HepG2 (cell line): Measurements from ENCODE around the gene SLC38A4. TPM values are rescaled to one million over a fixed set of nuclear protein-coding genes. Genes with fewer than 3 reads are reported as not detected.

Experiments
- ATAC-seq: fragments of 200-7000 bp; cut with Tn5 transposase; 3 replicates; pipeline ENCODE4 v1.9.1; 2020; ENCODE audit warnings: mild to moderate bottlenecking, moderate library complexity
- BruUV-seq: library from RNA; stranded (reverse); fragments of 400-500 nt; replicated peaks from 2 replicates; lab custom pipeline; 2021; lab: Mats Ljungman, UMichigan
- CTCF ChIA-PET: fragments of 300-600 bp; formaldehyde crosslinking; extraction: SDS; loops from one replicate; lab custom pipeline; 2021; ENCODE audit warnings: low total read pairs, inconsistent platforms, low intra/inter-chr PET ratio; lab: Yijun Ruan, JAX
- POLR2A ChIA-PET: fragments of 350-600 bp; sonication (Branson Sonifier 250); formaldehyde crosslinking; loops from one replicate; lab custom pipeline; 2020; ENCODE audit warnings: antibody characterized with exemption, inconsistent platforms; lab: Yijun Ruan, JAX
- DNase-seq: peaks from one replicate; pipeline ENCODE4 v3.0.0-alpha.2; 2015; ENCODE audit warnings: low spot score
- FAIRE-seq: peaks from 3 replicates; lab custom pipeline; 2011; peaks lifted over from hg19 to GRCh38; lab: Jason Lieb, UNC
- H2AFZ ChIP-seq: one replicate; pipeline ENCODE4 v1.6.1; 2011; ENCODE audit warnings: low read length, inconsistent platforms
- H3K27ac ChIP-seq: fragments of 300-600 bp; 3 replicates; pipeline ENCODE4 v1.8.0; 2011; ENCODE audit warnings: mixed run types, mild to moderate bottlenecking, mixed read lengths, low read length, inconsistent platforms; ENCODE audit not compliant: insufficient read depth; ENCODE audit errors: extremely low read length
- H3K27me3 ChIP-seq, 2 experiments: fragments of 200-600 bp in 1 of 2; 2 replicates in 1 of 2; 3 replicates in 1 of 2; pipeline versions ENCODE4 v1.6.0 to v1.8.0; 2011; ENCODE audit warnings: low read length in 2 of 2, mild to moderate bottlenecking in 2 of 2, moderate library complexity in 2 of 2, inconsistent platforms in 1 of 2; ENCODE audit not compliant: insufficient read depth in 2 of 2, control insufficient read depth in 1 of 2
- H3K36me3 ChIP-seq, 2 experiments: fragments of 200-600 bp in 1 of 2; replicated peaks in 1 of 2; 2 replicates in 1 of 2; 3 replicates in 1 of 2; pipeline versions ENCODE4 v1.5.1 to v1.8.0; 2011; ENCODE audit warnings: low read length in 2 of 2, inconsistent platforms in 1 of 2; ENCODE audit not compliant: insufficient read depth in 2 of 2, control insufficient read depth in 1 of 2
- H3K4me1 ChIP-seq: 2 replicates; pipeline ENCODE4 v1.5.1; 2012; ENCODE audit warnings: low read length, inconsistent platforms; ENCODE audit not compliant: insufficient read depth
- H3K4me2 ChIP-seq: 2 replicates; pipeline ENCODE4 v1.6.0; 2011; ENCODE audit warnings: low read depth, low read length, inconsistent platforms
- H3K4me3 ChIP-seq, 3 experiments: fragments of 200-600 bp in 1 of 3; sonication (generic), shearing (Covaris generic) in 1 of 3; replicated peaks in 1 of 3; 2 replicates each; pipeline ENCODE4 v1.5.1; 2011 to 2016; ENCODE audit warnings: low read length in 3 of 3, inconsistent platforms in 2 of 3, low read depth in 2 of 3, mild to moderate bottlenecking in 2 of 3, control low read depth in 1 of 3, mixed read lengths in 1 of 3; ENCODE audit not compliant: insufficient read depth in 1 of 3
- H3K79me2 ChIP-seq: one replicate; pipeline ENCODE4 v1.6.1; 2011; ENCODE audit warnings: low read length, inconsistent platforms; ENCODE audit not compliant: insufficient read depth
- H3K9ac ChIP-seq: 2 replicates; pipeline ENCODE4 v1.6.0; 2011; ENCODE audit warnings: mild to moderate bottlenecking, low read depth, low read length, inconsistent platforms; ENCODE audit not compliant: insufficient read depth
- H3K9me3 ChIP-seq: 2 replicates; pipeline ENCODE4 v1.5.1; 2012; ENCODE audit warnings: mild to moderate bottlenecking, low read length
- H4K20me1 ChIP-seq: 2 replicates; pipeline ENCODE4 v1.6.0; 2011; ENCODE audit warnings: inconsistent platforms, mild to moderate bottlenecking, low read length, moderate library complexity; ENCODE audit not compliant: insufficient read depth
- ATF7 ChIP-seq, 2 experiments: fragments of 450-650 bp in 1 of 2; sonication (generic) in 1 of 2; formaldehyde crosslinking in 1 of 2; IDR thresholded peaks; 2 replicates each; pipeline versions ENCODE4 v1.4.0 to v1.6.1; 2016 to 2020; ENCODE audit warnings: antibody characterized with exemption in 1 of 2, mild to moderate bottlenecking in 1 of 2, missing genetic modification reagents in 1 of 2
- CREB1 ChIP-seq, 2 experiments: fragments of 450-650 bp in 1 of 2; IDR thresholded peaks; 2 replicates each; pipeline ENCODE4 v1.6.1; 2016 to 2017; ENCODE audit warnings: control low read depth in 1 of 2, mild to moderate bottlenecking in 1 of 2, missing compliant biosample characterization in 1 of 2, missing genetic modification characterization in 1 of 2
- EP300 ChIP-seq, 3 experiments: sonication (generic) in 1 of 3; formaldehyde crosslinking in 1 of 3; IDR thresholded peaks; 2 replicates each; pipeline versions ENCODE4 v1.5.1 to v1.6.1; 2011 to 2020; ENCODE audit warnings: low read depth in 2 of 3, low read length in 2 of 3, borderline replicate concordance in 1 of 3, improper control_type of control experiment in 1 of 3, mild to moderate bottlenecking in 1 of 3, missing genetic modification reagents in 1 of 3, moderate library complexity in 1 of 3
- FOXA3 ChIP-seq: IDR thresholded peaks from 2 replicates; pipeline ENCODE4 v1.6.1; 2016; ENCODE audit warnings: missing genetic modification reagents, missing compliant biosample characterization
- HOMEZ ChIP-seq: IDR thresholded peaks from 2 replicates; pipeline ENCODE4 v1.6.1; 2016; ENCODE audit warnings: low read depth
- RARA ChIP-seq: IDR thresholded peaks from 2 replicates; pipeline ENCODE4 v1.6.1; 2016; ENCODE audit warnings: missing genetic modification reagents, missing compliant biosample characterization
- SOX13 ChIP-seq, 3 experiments: fragments of 450-650 bp in 1 of 3; sonication (generic) in 1 of 3; formaldehyde crosslinking in 1 of 3; IDR thresholded peaks in 2 of 3; conservative IDR thresholded peaks in 1 of 3; 2 replicates each; pipeline versions ENCODE4 v1.5.0 to v1.6.1; 2016 to 2020; ENCODE audit warnings: antibody characterized with exemption in 1 of 3, mild to moderate bottlenecking in 1 of 3, missing compliant biosample characterization in 1 of 3, missing genetic modification reagents in 1 of 3, moderate library complexity in 1 of 3
- SOX5 ChIP-seq: IDR thresholded peaks from 2 replicates; pipeline ENCODE4 v1.6.1; 2016; ENCODE audit warnings: borderline replicate concordance
- SOX6 ChIP-seq, 2 experiments: fragments of 450-650 bp in 1 of 2; sonication (generic) in 1 of 2; formaldehyde crosslinking in 1 of 2; IDR thresholded peaks; 2 replicates each; pipeline versions ENCODE4 v1.4.0 to v1.6.1; 2017 to 2020; ENCODE audit warnings: antibody characterized with exemption in 1 of 2, mild to moderate bottlenecking in 1 of 2, missing genetic modification reagents in 1 of 2
- TCF7 ChIP-seq: sonication (generic); IDR thresholded peaks from 2 replicates; pipeline ENCODE4 v1.6.1; 2016; ENCODE audit warnings: antibody characterized with exemption, low read depth
- TFAP4 ChIP-seq: sonication (generic); IDR thresholded peaks from 2 replicates; pipeline ENCODE4 v1.6.1; 2016; ENCODE audit warnings: low read depth, borderline replicate concordance
- ZNF646 ChIP-seq: sonication (generic); formaldehyde crosslinking; IDR thresholded peaks from 2 replicates; pipeline ENCODE4 v1.9.0; 2021; ENCODE audit warnings: mild to moderate bottlenecking, missing genetic modification reagents
- ZNF839 ChIP-seq: sonication (generic); formaldehyde crosslinking; IDR thresholded peaks from 2 replicates; pipeline ENCODE4 v1.4.0; 2020; ENCODE audit warnings: missing genetic modification reagents, mild to moderate bottlenecking, borderline replicate concordance
- WGBS: methylation state at CpG from one replicate; pipeline ENCODE4 v1.1.6; 2017; ENCODE audit warnings: low lambda C conversion rate; 5-methylcytosine and 5-hydroxymethylcytosine counted together
- in situ Hi-C: cut with HindIII; loops from 2 replicates; pipeline ENCODE4 v1.10.0; 2017; ENCODE audit warnings: low pct_unique_long_range_greater_than_20kb; ENCODE audit not compliant: extremely low pct_ligation_motif_present
- intact Hi-C: fragments of 100-400 bp; cut with micrococcal nuclease; formaldehyde crosslinking; loops from one replicate; pipeline ENCODE4 v1.10.0; 2022; ENCODE audit not compliant: unreplicated experiment
- polyA plus RNA-seq, 8 experiments: library from polyadenylated mRNA; depleted of rRNA in 3 of 8; stranded (reverse) in 7 of 8; unstranded in 1 of 8; fragments of >200 nt; fragmentation: Illumina TruSeq in 4 of 8; extraction: Trizol in 4 of 8; gene quantifications; 2 replicates each; pipeline versions ENCODE4 v1.2.1 to v1.2.3, GENCODE V29; 2011 to 2016; ENCODE audit warnings: low read depth in 4 of 8, missing spikeins in 1 of 8, mixed read lengths in 1 of 8; ENCODE audit not compliant: insufficient read depth in 1 of 8
- total RNA-seq, 5 experiments: library from RNA; depleted of rRNA; stranded (reverse); fragments of >200 nt; fragmentation: Illumina TruSeq; extraction: Trizol; gene quantifications; 2 replicates each; pipeline ENCODE4 v1.2.3, GENCODE V29; 2016; ENCODE audit warnings: low read depth in 1 of 5

Gene SLC38A4
- total and polyA plus RNA-seq, 2 of the 13 experiments (the other 11 are each of a cell fraction or from before 2014, with no cell fraction given), result 3.5 to 5.2 TPM

- Histone ChIP-seq H3K9ac (no peak overlapping the region), H3K27me3 (no peaks in the 10 kb centered on the region), H3K4me1 (peaks cover 64% of the 10 kb centered on the region), H3K4me2 (no peak overlapping the region), H3K79me2 (no peaks in the 10 kb centered on the region), H3K36me3 (no peaks in the 10 kb centered on the region), H2AFZ (no peak overlapping the region), H4K20me1 (no peaks in the 10 kb centered on the region), H3K4me3 (no peak overlapping the region), H3K9me3 (no peaks in the 10 kb centered on the region), H3K27ac (no peak overlapping the region)
- FAIRE-seq (no peak), DNase-seq (no peak), ATAC-seq (no peak)
- POLR2A ChIA-PET, result no interaction called here
- BruUV-seq, result no TSS peak
- CTCF ChIA-PET, result no interaction called here
- in situ Hi-C loops (loop anchor here (10.0 kb wide), 1 partner anchor 157 kb away; no protein-coding TSS in a partner anchor), intact Hi-C loops (loop anchor here (10.0 kb wide), 1 partner anchor 47 kb away; the partner anchor contains the start of gene SLC38A4)
- 52% methylated on average over 4 of the region's 4 CpGs for WGBS
- TF ChIP-seq SOX13 (IDR thresholded peaks at IDR 0.05), result no peak
- TF ChIP-seq SOX13 (CRISPR knock-in tag; conservative IDR thresholded peaks at IDR 0.05 in 1 of 2, IDR thresholded peaks at IDR 0.05 in 1 of 2), result peak in 1 of 2 experiments; percentile 67; a peak in 2 of 4 replicates
- 0 out of 2 replicates have a peak, but pooled peaks have one; percentile 9 for TF ChIP-seq RARA (CRISPR knock-in tag)
- TF ChIP-seq HOMEZ, result peak; percentile 52; the same call in 1 of the 2 replicates
- TF ChIP-seq TCF7, result peak; percentile 50; the same call in 1 of the 2 replicates
- TF ChIP-seq CREB1 (IDR thresholded peaks at IDR 0.05), result 0 out of 2 replicates have a peak, but pooled peaks have one; percentile 35
- no peak for TF ChIP-seq CREB1 (CRISPR knock-in tag; IDR thresholded peaks at IDR 0.05)
- no peak for TF ChIP-seq ZNF839
- TF ChIP-seq ATF7 (IDR thresholded peaks at IDR 0.05), result peak; percentile 48; the same call in 1 of the 2 replicates
- TF ChIP-seq ATF7 (CRISPR knock-in tag; IDR thresholded peaks at IDR 0.05), result no peak
- TF ChIP-seq ZNF646 (CRISPR knock-in tag), result no peak
- TF ChIP-seq SOX6 (IDR thresholded peaks at IDR 0.05), result no peak
- peak; percentile 18; the same call in 1 of the 2 replicates for TF ChIP-seq SOX6 (CRISPR knock-in tag; IDR thresholded peaks at IDR 0.05)
- TF ChIP-seq TFAP4, result peak; percentile 54; the same call in 1 of the 2 replicates
- peak; percentile 70; the same call in 1 of the 2 replicates for TF ChIP-seq SOX5
- TF ChIP-seq EP300 (IDR thresholded peaks at IDR 0.05; ENCODE audit: low read depth in 2 of 2, low read length in 2 of 2), result peak in 1 of 2 experiments; percentile 45; a peak in 1 of 4 replicates
- no peak for TF ChIP-seq EP300 (CRISPR knock-in tag; IDR thresholded peaks at IDR 0.05; ENCODE audit: borderline replicate concordance)
- TF ChIP-seq FOXA3, result 0 out of 2 replicates have a peak, but pooled peaks have one; percentile 11
Observed at GRCh38 chr12:46777587-46777986, 48.2 kb downstream of the SLC38A4 start.
